Liver (tissue), 9 donors: ENCODE results near the gene ZNF175. TPM values are rescaled to one million over a fixed set of nuclear protein-coding genes. Genes with fewer than 3 reads are reported as not detected.

Source experiments
- DNase-seq: peaks from one replicate; pipeline ENCODE4 v3.0.0-alpha.2; 2017; ENCODE audit warnings: low spot score
- H3K27ac ChIP-seq, 2 donors: one replicate each; pipeline ENCODE4 v1.7.0; 2013; ENCODE audit warnings: inconsistent platforms in 2 of 2, low read length in 2 of 2, control low read depth in 1 of 2, low read depth in 1 of 2, mild to moderate bottlenecking in 1 of 2
- H3K27me3 ChIP-seq, 4 donors: one replicate each; pipeline versions ENCODE4 v1.6.1 to v1.7.0; 2013; ENCODE audit warnings: low read length in 3 of 4, inconsistent platforms in 1 of 4, mild to moderate bottlenecking in 1 of 4, moderate library complexity in 1 of 4; ENCODE audit not compliant: control insufficient read depth in 4 of 4, insufficient read depth in 4 of 4
- H3K36me3 ChIP-seq, 4 donors: one replicate each; pipeline versions ENCODE4 v1.6.1 to v1.7.0; 2013; ENCODE audit warnings: low read length in 3 of 4, mild to moderate bottlenecking in 3 of 4, low read depth in 1 of 4, moderate library complexity in 1 of 4; ENCODE audit not compliant: control insufficient read depth in 4 of 4, insufficient read depth in 3 of 4
- H3K4me1 ChIP-seq, 4 donors: one replicate each; pipeline versions ENCODE4 v1.6.1 to v1.7.0; 2013; ENCODE audit warnings: low read length in 3 of 4, mild to moderate bottlenecking in 3 of 4, moderate library complexity in 1 of 4; ENCODE audit not compliant: control insufficient read depth in 4 of 4, insufficient read depth in 4 of 4
- H3K4me3 ChIP-seq, 3 donors: one replicate each; pipeline versions ENCODE4 v1.6.1 to v1.7.0; 2013; ENCODE audit warnings: low read length in 3 of 3, control low read depth in 1 of 3, low read depth in 1 of 3, mild to moderate bottlenecking in 1 of 3
- H3K9ac ChIP-seq, 2 donors: one replicate each; pipeline ENCODE4 v1.7.0; 2013; ENCODE audit warnings: low read length in 2 of 2, mild to moderate bottlenecking in 2 of 2, moderate library complexity in 2 of 2, control low read depth in 1 of 2, low read depth in 1 of 2
- H3K9me3 ChIP-seq, 4 donors: one replicate each; pipeline versions ENCODE4 v1.6.1 to v1.7.0; 2013; ENCODE audit warnings: low read length in 3 of 4; ENCODE audit not compliant: control insufficient read depth in 4 of 4
- ATF3 ChIP-seq: IDR thresholded peaks from 2 replicates; pipeline ENCODE4 v1.6.1; 2016; ENCODE audit warnings: antibody characterized with exemption
- CTCF ChIP-seq: fragments of 150-350 bp; IDR thresholded peaks from 2 replicates; pipeline ENCODE4 v1.5.1; 2017; ENCODE audit warnings: improper control_type of control experiment, low read depth, low read length; ENCODE audit not compliant: missing input control
- FOXA1 ChIP-seq: IDR thresholded peaks from 2 replicates; pipeline ENCODE4 v1.6.1; 2016; ENCODE audit warnings: antibody characterized with exemption
- FOXA2 ChIP-seq: IDR thresholded peaks from 2 replicates; pipeline ENCODE4 v1.6.1; 2016; ENCODE audit warnings: antibody characterized with exemption
- GABPA ChIP-seq, 2 donors: IDR thresholded peaks in 1 of 2; conservative IDR thresholded peaks in 1 of 2; 2 replicates each; pipeline ENCODE4 v1.6.1; 2016; ENCODE audit warnings: antibody characterized with exemption in 2 of 2, mild to moderate bottlenecking in 1 of 2, moderate library complexity in 1 of 2
- JUND ChIP-seq, 2 donors: IDR thresholded peaks; 2 replicates each; pipeline ENCODE4 v1.6.1; 2016; ENCODE audit warnings: antibody characterized with exemption in 2 of 2
- MAX ChIP-seq: IDR thresholded peaks from 2 replicates; pipeline ENCODE4 v1.6.1; 2016; ENCODE audit warnings: antibody characterized with exemption
- NR2F2 ChIP-seq: IDR thresholded peaks from 2 replicates; pipeline ENCODE4 v1.6.1; 2016; ENCODE audit warnings: antibody characterized with exemption
- RAD21 ChIP-seq, 2 donors: IDR thresholded peaks; 2 replicates each; pipeline ENCODE4 v1.6.1; 2016; ENCODE audit warnings: antibody characterized with exemption in 2 of 2, mild to moderate bottlenecking in 2 of 2
- RXRA ChIP-seq, 2 donors: IDR thresholded peaks; 2 replicates each; pipeline ENCODE4 v1.6.1; 2017 to 2018; ENCODE audit warnings: antibody characterized with exemption in 2 of 2, mild to moderate bottlenecking in 1 of 2
- SP1 ChIP-seq: IDR thresholded peaks from 2 replicates; pipeline ENCODE4 v1.6.1; 2018; ENCODE audit warnings: antibody characterized with exemption, mild to moderate bottlenecking
- TAF1 ChIP-seq: conservative IDR thresholded peaks from 2 replicates; pipeline ENCODE4 v1.6.1; 2016; ENCODE audit warnings: antibody characterized with exemption, mild to moderate bottlenecking
- ZBTB33 ChIP-seq: IDR thresholded peaks from 2 replicates; pipeline ENCODE4 v1.6.1; 2016; ENCODE audit warnings: antibody characterized with exemption
- WGBS: extraction: QIAGEN DNeasy Blood & Tissue Kit; methylation state at CpG from one replicate; pipeline ENCODE4 v1.1.7; 2013; 5-methylcytosine and 5-hydroxymethylcytosine counted together
- polyA plus RNA-seq, 2 donors: library from polyadenylated mRNA; stranded (reverse) in 1 of 2; unstranded in 1 of 2; fragments of 200-250 nt in 1 of 2; fragments of >200 nt in 1 of 2; fragmentation: Nextera tagmentation in 1 of 2; extraction: Ambion mirVana in 1 of 2; gene quantifications; one replicate each; pipeline versions ENCODE4 v1.2.1 to v1.2.3, GENCODE V29; 2013 to 2015
- total RNA-seq, 2 donors: library from RNA; depleted of rRNA; stranded (reverse); fragments of >200 nt; gene quantifications; one replicate each; pipeline ENCODE4 v1.2.3, GENCODE V29; 2014
- donor health status: healthy.
- donor health status: healthy.
- donor health status: healthy.
- donor health status: healthy.
- donor health status: healthy.

Gene ZNF175
- total and polyA plus RNA-seq, 4 donors: 0.60 to 5.3 (median 2.5) TPM

- Histone ChIP-seq H3K27ac (no peak overlapping the region), H3K9ac (no peak overlapping the region), H3K36me3 (no peaks in the 10 kb centered on the region), H3K27me3 (no peaks in the 10 kb centered on the region), H3K4me1 (peaks cover 0 to 17% (median 13%) of the 10 kb centered on the region in 4 donors), H3K9me3 (peaks cover 0 to 4% (median 3%) of the 10 kb centered on the region in 4 donors), H3K4me3 (peak overlapping the region in 1 of 3 donors; percentile 59)
- no peak for DNase-seq
- 91% methylated on average over 8 of the region's 8 CpGs for WGBS
- TF ChIP-seq JUND (IDR thresholded peaks at IDR 0.05): no peak
- no peak for TF ChIP-seq SP1
- TF ChIP-seq FOXA2: no peak
- no peak for TF ChIP-seq RXRA (IDR thresholded peaks at IDR 0.05)
- no peak for TF ChIP-seq NR2F2
- TF ChIP-seq ZBTB33: no peak
- no peak for TF ChIP-seq FOXA1
Measured at GRCh38 chr19:51595190-51596175, 24.4 kb downstream of the ZNF175 start.

GRCh38 chr19:51598159-51598915 lies 27.3 kb downstream of the ZNF175 start:
- no peak for DNase-seq
- WGBS: 96% methylated on average over 31 of the region's 31 CpGs
- Histone ChIP-seq H3K27me3 (no peaks in the 10 kb centered on the region), H3K9me3 (peaks cover 0 to 3% (median 1%) of the 10 kb centered on the region in 4 donors), H3K36me3 (no peaks in the 10 kb centered on the region), H3K27ac (no peak overlapping the region), H3K9ac (no peak overlapping the region), H3K4me3 (no peak overlapping the region), H3K4me1 (peaks cover 0 to 15% (median 12%) of the 10 kb centered on the region in 4 donors)
- no peak for TF ChIP-seq RAD21 (IDR thresholded peaks at IDR 0.05)
- TF ChIP-seq GABPA (IDR thresholded peaks at IDR 0.05 in 1 of 2, conservative IDR thresholded peaks at IDR 0.05 in 1 of 2): no peak
- TF ChIP-seq MAX: no peak
- TF ChIP-seq FOXA1: no peak
- no peak for TF ChIP-seq ATF3
- TF ChIP-seq CTCF: no peak
- no peak for TF ChIP-seq JUND (IDR thresholded peaks at IDR 0.05)
- no peak for TF ChIP-seq TAF1
